Osteocyte (in vitro differentiated cells): ENCODE data around the gene PTPRM. TPM values are rescaled to one million over a fixed set of nuclear protein-coding genes. Genes with fewer than 3 reads are reported as not detected.

Source experiments
- DNase-seq: peaks from one replicate; pipeline ENCODE4 v3.0.0; 2021; ENCODE audit warnings: mixed read lengths; ENCODE audit not compliant: unreplicated experiment; ENCODE audit errors: extremely low spot score
- H3K27ac Mint-ChIP-seq: one replicate; pipeline ENCODE4 v1.8.0; 2021; ENCODE audit warnings: mild to moderate bottlenecking, mixed read lengths; ENCODE audit not compliant: unreplicated experiment
- H3K27me3 Mint-ChIP-seq: one replicate; pipeline ENCODE4 v1.8.0; 2021; ENCODE audit warnings: mixed read lengths; ENCODE audit not compliant: unreplicated experiment
- H3K36me3 Mint-ChIP-seq: one replicate; pipeline ENCODE4 v1.8.0; 2021; ENCODE audit warnings: mixed read lengths; ENCODE audit not compliant: unreplicated experiment
- H3K4me1 Mint-ChIP-seq: one replicate; pipeline ENCODE4 v1.8.0; 2021; ENCODE audit warnings: mixed read lengths; ENCODE audit not compliant: unreplicated experiment
- H3K4me3 Mint-ChIP-seq: one replicate; pipeline ENCODE4 v1.8.0; 2021; ENCODE audit warnings: mild to moderate bottlenecking, moderate library complexity, mixed read lengths; ENCODE audit not compliant: unreplicated experiment
- H3K9me3 Mint-ChIP-seq: one replicate; pipeline ENCODE4 v1.8.0; 2021; ENCODE audit warnings: mixed read lengths; ENCODE audit not compliant: unreplicated experiment
- total RNA-seq: library from RNA; stranded (reverse); gene quantifications from 2 replicates; pipeline ENCODE4 v1.2.1, GENCODE V29; 2021
- TF ChIP-seq, protein P1 (sequence below): fragments of 200-600 bp; sonication (generic); IDR thresholded peaks from 2 replicates; pipeline ENCODE4 v1.5.0; 2021; ENCODE audit warnings: antibody characterized with exemption, mild to moderate bottlenecking, moderate library complexity

PTPRM gene
- total RNA-seq, 1 donor from 2014 or later, result 105 TPM

DNA sequence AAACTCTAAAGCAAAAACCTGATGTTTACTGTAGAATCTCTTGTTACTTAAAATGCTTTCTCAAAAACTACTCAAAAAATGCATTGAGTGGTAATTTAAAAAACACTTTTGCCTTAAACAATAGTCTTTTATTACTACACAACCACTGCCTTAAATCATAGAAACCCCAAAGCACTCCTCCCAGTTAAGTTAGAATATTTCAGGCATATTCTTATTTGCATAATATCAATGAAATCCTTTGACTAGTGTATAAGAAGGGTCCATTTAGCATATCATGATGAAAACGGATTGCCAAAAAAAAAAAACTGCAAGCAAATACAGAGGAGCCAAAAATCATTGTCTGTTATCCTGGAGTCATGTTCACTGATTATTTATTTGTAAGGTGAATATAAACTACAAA is 119.2 kb downstream of the PTPRM start:
- no peak overlapping the region for H3K4me3 Mint-ChIP-seq
- H3K36me3 Mint-ChIP-seq, result no peaks in the 10 kb centered on the region
- H3K9me3 Mint-ChIP-seq, result no peaks in the 10 kb centered on the region
- H3K27ac Mint-ChIP-seq, result no peak overlapping the region
- H3K4me1 Mint-ChIP-seq, result peaks cover 13% of the 10 kb centered on the region
- no peak for DNase-seq
- TF ChIP-seq, protein P1, sequence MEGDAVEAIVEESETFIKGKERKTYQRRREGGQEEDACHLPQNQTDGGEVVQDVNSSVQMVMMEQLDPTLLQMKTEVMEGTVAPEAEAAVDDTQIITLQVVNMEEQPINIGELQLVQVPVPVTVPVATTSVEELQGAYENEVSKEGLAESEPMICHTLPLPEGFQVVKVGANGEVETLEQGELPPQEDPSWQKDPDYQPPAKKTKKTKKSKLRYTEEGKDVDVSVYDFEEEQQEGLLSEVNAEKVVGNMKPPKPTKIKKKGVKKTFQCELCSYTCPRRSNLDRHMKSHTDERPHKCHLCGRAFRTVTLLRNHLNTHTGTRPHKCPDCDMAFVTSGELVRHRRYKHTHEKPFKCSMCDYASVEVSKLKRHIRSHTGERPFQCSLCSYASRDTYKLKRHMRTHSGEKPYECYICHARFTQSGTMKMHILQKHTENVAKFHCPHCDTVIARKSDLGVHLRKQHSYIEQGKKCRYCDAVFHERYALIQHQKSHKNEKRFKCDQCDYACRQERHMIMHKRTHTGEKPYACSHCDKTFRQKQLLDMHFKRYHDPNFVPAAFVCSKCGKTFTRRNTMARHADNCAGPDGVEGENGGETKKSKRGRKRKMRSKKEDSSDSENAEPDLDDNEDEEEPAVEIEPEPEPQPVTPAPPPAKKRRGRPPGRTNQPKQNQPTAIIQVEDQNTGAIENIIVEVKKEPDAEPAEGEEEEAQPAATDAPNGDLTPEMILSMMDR, result no peak
- H3K27me3 Mint-ChIP-seq, result no peaks in the 10 kb centered on the region

DNA sequence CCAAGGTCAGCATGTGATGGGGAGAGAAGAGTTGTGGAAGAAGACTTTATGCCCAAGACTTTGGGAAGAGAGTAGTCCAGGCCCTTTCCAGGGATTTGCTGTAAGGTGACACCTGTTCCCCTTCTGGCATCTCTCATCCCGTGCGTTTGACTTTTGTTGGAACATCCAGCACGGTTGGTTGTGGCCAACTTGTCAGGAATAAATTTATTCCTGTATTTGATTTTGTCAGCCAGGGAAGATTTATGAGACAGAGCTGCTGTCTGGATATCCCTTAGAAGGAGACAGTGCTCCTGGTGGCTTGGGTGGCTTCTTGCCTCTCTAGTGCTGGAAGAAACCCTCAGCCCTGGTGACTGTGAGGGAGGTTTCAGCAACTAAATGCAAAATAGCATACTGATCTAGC is 121.5 kb downstream of the PTPRM start:
- TF ChIP-seq, protein P1, result no peak
- Mint-ChIP-seq H3K4me3 (no peak overlapping the region), H3K27me3 (no peaks in the 10 kb centered on the region), H3K4me1 (peaks cover 10% of the 10 kb centered on the region), H3K36me3 (no peaks in the 10 kb centered on the region), H3K9me3 (no peaks in the 10 kb centered on the region), H3K27ac (no peak overlapping the region)
- no peak for DNase-seq

DNA sequence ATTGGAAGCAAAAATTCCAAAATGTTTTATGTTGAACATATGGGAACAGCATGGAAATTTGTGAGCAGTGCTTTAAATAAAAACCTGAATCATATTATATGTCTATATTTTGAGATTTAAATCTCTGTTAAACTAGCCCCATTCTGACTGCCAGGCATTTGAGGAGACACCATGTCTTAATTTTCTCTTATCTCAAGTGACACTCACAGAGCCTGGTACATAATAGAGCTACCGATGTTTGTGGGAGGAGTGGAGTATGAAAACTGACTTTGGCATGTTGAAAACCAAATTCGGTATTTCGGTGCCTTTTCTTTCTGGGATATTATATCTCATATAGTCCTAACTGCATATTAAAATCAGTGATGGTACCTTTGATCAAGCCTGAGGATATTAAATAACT is 124.1 kb downstream of the PTPRM start:
- no peak overlapping the region for H3K27ac Mint-ChIP-seq
- H3K9me3 Mint-ChIP-seq, result no peaks in the 10 kb centered on the region
- peaks cover 2% of the 10 kb centered on the region for H3K4me1 Mint-ChIP-seq
- no peaks in the 10 kb centered on the region for H3K27me3 Mint-ChIP-seq
- no peak overlapping the region for H3K4me3 Mint-ChIP-seq
- TF ChIP-seq, protein P1, result no peak
- DNase-seq, result no peak
- H3K36me3 Mint-ChIP-seq, result no peaks in the 10 kb centered on the region

DNA sequence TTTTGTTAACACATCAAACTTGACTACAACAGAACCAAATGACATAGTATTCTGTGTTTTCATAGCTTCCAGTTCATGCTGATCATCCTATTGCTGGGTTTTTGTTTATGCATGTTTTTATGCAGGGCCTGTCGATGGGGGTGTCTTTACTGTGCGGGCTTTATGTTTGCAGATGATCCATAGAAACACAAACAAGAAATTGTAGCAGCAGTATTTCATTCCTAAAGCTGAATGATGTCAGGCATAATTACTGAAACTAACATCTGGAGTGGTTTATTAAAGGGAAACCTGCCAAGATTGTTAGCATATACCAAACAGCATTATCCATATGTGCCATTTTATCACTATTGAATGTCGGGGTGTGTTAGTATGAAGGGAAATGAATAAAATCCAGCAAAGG is 129.7 kb downstream of the PTPRM start:
- no peak overlapping the region for H3K4me3 Mint-ChIP-seq
- no peak for DNase-seq
- H3K27me3 Mint-ChIP-seq, result no peaks in the 10 kb centered on the region
- peaks cover 9% of the 10 kb centered on the region for H3K4me1 Mint-ChIP-seq
- no peak overlapping the region for H3K27ac Mint-ChIP-seq
- H3K9me3 Mint-ChIP-seq, result no peaks in the 10 kb centered on the region
- no peaks in the 10 kb centered on the region for H3K36me3 Mint-ChIP-seq
- TF ChIP-seq, protein P1, result no peak

DNA sequence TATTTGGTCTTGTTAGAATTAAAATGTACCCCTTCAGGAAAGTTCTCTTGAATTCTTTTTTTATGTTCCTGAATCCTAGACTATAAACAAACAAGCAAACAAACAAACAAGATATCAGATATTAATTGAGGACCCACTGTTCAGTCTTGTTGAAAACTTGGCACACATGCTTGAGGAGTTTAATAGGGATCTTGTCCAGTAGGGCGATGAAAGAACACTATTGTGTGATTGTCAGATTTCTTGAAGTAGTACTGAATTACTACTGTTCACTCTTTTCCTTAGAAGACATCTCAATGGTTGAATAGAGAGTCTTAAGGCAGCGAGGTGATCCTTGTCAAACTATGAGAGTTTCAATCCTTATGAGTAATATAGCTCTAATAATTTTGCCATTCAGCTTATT is 130.2 kb downstream of the PTPRM start:
- no peaks in the 10 kb centered on the region for H3K27me3 Mint-ChIP-seq
- H3K4me3 Mint-ChIP-seq, result no peak overlapping the region
- H3K27ac Mint-ChIP-seq, result no peak overlapping the region
- H3K9me3 Mint-ChIP-seq, result no peaks in the 10 kb centered on the region
- H3K36me3 Mint-ChIP-seq, result peaks cover 2% of the 10 kb centered on the region
- H3K4me1 Mint-ChIP-seq, result peaks cover 9% of the 10 kb centered on the region
- TF ChIP-seq, protein P1, result no peak
- DNase-seq, result no peak
